Right ventricle myocardium inferior (tissue), 1 donor: Measurements from ENCODE around the gene MYO1D. TPM values are rescaled to one million over a fixed set of nuclear protein-coding genes. Genes with fewer than 3 reads are reported as not detected.
"Not testable (repeated sequence)": the region's sequence is repeated elsewhere in the genome, so short reads cannot be mapped to it uniquely, and the experiment has no call there.

ENCODE experiments used
- ATAC-seq: fragments of 200-7000 bp; cut with Tn5 transposase; one replicate; pipeline ENCODE4 v1.9.1; 2020; ENCODE audit warnings: mild to moderate bottlenecking, moderate library complexity
- DNase-seq: peaks from one replicate; pipeline ENCODE4 v3.0.0; 2021; ENCODE audit errors: missing footprints
- intact Hi-C: fragments of 100-400 bp; cut with DNase I; formaldehyde crosslinking; loops from one replicate; pipeline ENCODE4 v1.11.0; 2022
- total RNA-seq: library from RNA; stranded (reverse); fragmentation: NEBNext Ultra II Directional; extraction: Animal tissue kit (Norgen Biotek cat#: 25700); gene quantifications from one replicate; pipeline ENCODE4 v1.2.1, GENCODE V29; 2021
- donor health status: DM: no; HTN: yes; CAD: no; lungs with severe emphysema.

MYO1D gene
- total RNA-seq, 1 donor from 2014 or later: 4.7 TPM

GRCh38 chr17:32831627-32832243 is 45.2 kb downstream of the MYO1D start:
- no peak for ATAC-seq
- no peak for DNase-seq
- intact Hi-C loops: loop anchor here (2.0 kb wide), 1 partner anchor 37 kb away; no protein-coding TSS in a partner anchor

GRCh38 chr17:32831223-32831622 is 45.7 kb downstream of the MYO1D start:
- ATAC-seq (no peak), DNase-seq (no peak)
- intact Hi-C loops: loop anchor here (2.0 kb wide), 1 partner anchor 38 kb away; no protein-coding TSS in a partner anchor

GRCh38 chr17:32828822-32829221 is 48.1 kb downstream of the MYO1D start:
- intact Hi-C loops: no loop called here
- no peak for ATAC-seq
- no peak for DNase-seq

GRCh38 chr17:32827227-32827626 is 49.7 kb downstream of the MYO1D start:
- DNase-seq (no peak), ATAC-seq (no peak)
- intact Hi-C loops: no loop called here

GRCh38 chr17:32826076-32826475 is 50.8 kb downstream of the MYO1D start:
- no peak for ATAC-seq
- DNase-seq: no peak
- intact Hi-C loops: no loop called here

- intact Hi-C loops: no loop called here
- no peak for DNase-seq
- ATAC-seq: no peak
Measured at GRCh38 chr17:32824334-32824733, 52.6 kb downstream of the MYO1D start.

GRCh38 chr17:32822996-32823395 is 53.9 kb downstream of the MYO1D start:
- DNase-seq: no peak
- intact Hi-C loops: no loop called here
- ATAC-seq: no peak

- ATAC-seq, intact Hi-C loops, DNase-seq: not testable (repeated sequence)
Measured at GRCh38 chr17:32821987-32822934, 54.7 kb downstream of the MYO1D start.

- intact Hi-C loops: no loop called here
- DNase-seq (no peak), ATAC-seq (no peak)
Measured at GRCh38 chr17:32820440-32820839, 56.5 kb downstream of the MYO1D start.

GRCh38 chr17:32819787-32820186 is 57.1 kb downstream of the MYO1D start:
- no peak for DNase-seq
- intact Hi-C loops: no loop called here
- ATAC-seq: no peak

GRCh38 chr17:32819035-32819434 is 57.9 kb downstream of the MYO1D start:
- intact Hi-C loops: no loop called here
- DNase-seq (no peak), ATAC-seq (peak; percentile 68)

GRCh38 chr17:32815460-32815859 is 61.5 kb downstream of the MYO1D start:
- ATAC-seq (no peak), DNase-seq (no peak)
- intact Hi-C loops: no loop called here

GRCh38 chr17:32814836-32815235 is 62.1 kb downstream of the MYO1D start:
- ATAC-seq: no peak
- DNase-seq: no peak
- intact Hi-C loops: no loop called here

- ATAC-seq: no peak
- intact Hi-C loops: no loop called here
- no peak for DNase-seq
Measured at GRCh38 chr17:32813021-32813420, 63.9 kb downstream of the MYO1D start.

GRCh38 chr17:32810690-32811089 is 66.2 kb downstream of the MYO1D start:
- intact Hi-C loops: no loop called here
- ATAC-seq (no peak), DNase-seq (no peak)

GRCh38 chr17:32807577-32807976 is 69.3 kb downstream of the MYO1D start:
- DNase-seq (no peak), ATAC-seq (no peak)
- intact Hi-C loops: no loop called here

- intact Hi-C loops: no loop called here
- no peak for DNase-seq
- no peak for ATAC-seq
Measured at GRCh38 chr17:32806646-32807045, 70.3 kb downstream of the MYO1D start.

- intact Hi-C loops: no loop called here
- no peak for DNase-seq
- ATAC-seq: no peak
Measured at GRCh38 chr17:32805029-32805976, 71.6 kb downstream of the MYO1D start.

- DNase-seq (no peak), ATAC-seq (no peak)
- intact Hi-C loops: no loop called here
Measured at GRCh38 chr17:32803544-32803943, 73.4 kb downstream of the MYO1D start.
